ENCODE measurements around the gene POLE3.

GRCh38 chr9:113376634-113377567 is 33.6 kb downstream of the POLE3 start, which contains the start of gene HDHD3:
- TF ChIP-seq CTCF (IDR thresholded peaks at IDR 0.05; ENCODE audit: insufficient read depth, low read length), result no peak
- peak; percentile 53; the same call in 1 of the 2 replicates for TF ChIP-seq POLR2AphosphoS5 (IDR thresholded peaks at IDR 0.05; ENCODE audit: low read depth)

All from HL-60 (cell line).